T-helper 17 cell (primary cell): ENCODE data around the gene TRIP10. TPM values are rescaled to one million over a fixed set of nuclear protein-coding genes. Genes with fewer than 3 reads are reported as not detected.
A peak's percentile ranks its signal among the peaks of the same experiment; 100 is the strongest.
"Not testable (repeated sequence)": the region's sequence is repeated elsewhere in the genome, so short reads cannot be mapped to it uniquely, and the experiment has no call there.

Experiments used
- ATAC-seq: fragments of 150-1000 bp; cut with Tn5 transposase; 2 replicates; pipeline ENCODE4 v1.10.0; 2021; ENCODE audit warnings: mild to moderate bottlenecking, moderate library complexity
- DNase-seq, 3 donors: peaks; one replicate each; pipeline versions ENCODE4 v3.0.0 to v3.0.0-alpha.2; 2020 to 2021
- H3K9me3 ChIP-seq: one replicate; pipeline ENCODE4 v1.7.0; 2013; ENCODE audit warnings: low read length, mild to moderate bottlenecking; ENCODE audit not compliant: control insufficient read depth, poor library complexity, severe bottlenecking
- H3K27ac Mint-ChIP-seq: one replicate; pipeline ENCODE4 v1.8.0; 2022; ENCODE audit warnings: mild to moderate bottlenecking, moderate library complexity, mixed read lengths
- H3K27me3 Mint-ChIP-seq: one replicate; pipeline ENCODE4 v1.8.0; 2022; ENCODE audit warnings: mixed read lengths
- H3K36me3 Mint-ChIP-seq: one replicate; pipeline ENCODE4 v1.8.0; 2022; ENCODE audit warnings: low read depth, mixed read lengths
- H3K4me1 Mint-ChIP-seq: one replicate; pipeline ENCODE4 v1.8.0; 2022; ENCODE audit warnings: mild to moderate bottlenecking, mixed read lengths
- H3K4me3 Mint-ChIP-seq: one replicate; pipeline ENCODE4 v1.8.0; 2022; ENCODE audit warnings: mild to moderate bottlenecking, moderate library complexity, mixed read lengths
- total RNA-seq, 4 donors: library from RNA in 2 of 4; stranded (reverse) in 2 of 4; gene quantifications; one replicate each; pipeline ENCODE4 v1.2.3 and lab custom pipeline; 2022 to 2026

TRIP10 gene
- total RNA-seq, 2 donors from 2014 or later, result 0.92 to 3.3 TPM

DNA sequence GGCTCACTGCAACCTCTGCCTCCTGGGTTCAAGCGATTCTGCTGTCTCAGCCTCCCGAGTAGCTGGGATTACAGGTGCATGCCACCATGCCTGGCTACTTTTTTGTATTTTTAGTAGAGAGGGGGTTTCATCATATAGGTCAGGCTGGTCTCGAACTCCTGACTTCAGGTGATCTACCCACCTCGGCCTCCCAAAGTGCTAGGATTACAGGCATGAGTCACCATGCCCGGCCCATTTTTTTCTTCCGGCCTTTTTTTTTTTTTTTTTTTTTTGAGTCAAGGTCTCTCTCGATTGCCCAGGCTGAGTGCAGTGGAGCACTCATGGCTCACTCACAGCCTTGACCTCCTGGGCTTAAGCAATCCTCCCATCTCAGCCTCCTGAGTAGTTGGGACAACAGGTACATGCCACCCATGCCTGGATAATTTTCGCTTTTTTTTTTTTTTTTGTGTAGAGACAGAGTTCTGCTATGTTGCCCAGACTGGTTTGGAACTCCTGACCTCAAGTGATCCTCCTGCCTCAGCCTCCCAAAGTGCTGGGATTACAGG lies 22.8 kb downstream of the TRIP10 start:
- H3K9me3 ChIP-seq, H3K4me3 Mint-ChIP-seq, H3K27me3 Mint-ChIP-seq, DNase-seq, ATAC-seq, H3K36me3 Mint-ChIP-seq, H3K27ac Mint-ChIP-seq: not testable (repeated sequence)
- peaks cover 20% of the 10 kb centered on the region for H3K4me1 Mint-ChIP-seq

DNA sequence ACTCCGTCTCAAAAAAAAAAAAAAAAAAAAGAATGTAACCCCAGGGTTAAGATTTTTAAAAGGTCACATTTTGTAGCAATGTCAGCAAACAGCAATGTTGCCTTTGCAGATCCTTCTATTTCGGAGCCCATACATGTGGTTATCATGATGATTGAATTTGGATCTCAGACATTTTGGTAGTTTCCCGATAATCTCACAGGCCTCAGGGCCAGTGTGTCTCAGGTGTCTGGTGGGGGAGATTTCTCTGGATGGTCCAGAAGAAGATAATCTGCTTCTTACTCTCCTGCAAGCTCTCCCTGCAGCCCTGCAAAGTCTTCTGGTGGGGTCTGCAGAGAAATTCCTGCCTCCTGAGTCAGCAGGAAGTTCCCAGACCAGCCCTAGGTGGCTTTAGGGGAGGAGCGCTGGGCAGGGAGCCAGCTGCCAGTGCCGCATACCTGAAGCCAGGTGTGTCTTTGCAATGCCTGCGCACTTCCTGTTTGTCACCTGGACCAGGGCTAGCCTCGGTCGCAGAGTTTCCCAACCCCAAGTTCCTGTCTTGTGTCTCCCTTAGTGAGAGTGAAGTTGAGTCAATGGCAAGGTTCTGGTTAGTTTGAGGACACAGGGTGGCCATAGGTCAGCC lies 26.4 kb downstream of the TRIP10 start:
- H3K36me3 Mint-ChIP-seq, result no peaks in the 10 kb centered on the region
- peak overlapping the region; percentile 97 for H3K27ac Mint-ChIP-seq
- DNase-seq, result peak in 1 of 3 donors; percentile 27
- H3K4me3 Mint-ChIP-seq, result peak overlapping the region; percentile 98
- H3K27me3 Mint-ChIP-seq, result no peaks in the 10 kb centered on the region
- H3K4me1 Mint-ChIP-seq, result peaks cover 34% of the 10 kb centered on the region
- ATAC-seq, result no peak
- no peaks in the 10 kb centered on the region for H3K9me3 ChIP-seq

DNA sequence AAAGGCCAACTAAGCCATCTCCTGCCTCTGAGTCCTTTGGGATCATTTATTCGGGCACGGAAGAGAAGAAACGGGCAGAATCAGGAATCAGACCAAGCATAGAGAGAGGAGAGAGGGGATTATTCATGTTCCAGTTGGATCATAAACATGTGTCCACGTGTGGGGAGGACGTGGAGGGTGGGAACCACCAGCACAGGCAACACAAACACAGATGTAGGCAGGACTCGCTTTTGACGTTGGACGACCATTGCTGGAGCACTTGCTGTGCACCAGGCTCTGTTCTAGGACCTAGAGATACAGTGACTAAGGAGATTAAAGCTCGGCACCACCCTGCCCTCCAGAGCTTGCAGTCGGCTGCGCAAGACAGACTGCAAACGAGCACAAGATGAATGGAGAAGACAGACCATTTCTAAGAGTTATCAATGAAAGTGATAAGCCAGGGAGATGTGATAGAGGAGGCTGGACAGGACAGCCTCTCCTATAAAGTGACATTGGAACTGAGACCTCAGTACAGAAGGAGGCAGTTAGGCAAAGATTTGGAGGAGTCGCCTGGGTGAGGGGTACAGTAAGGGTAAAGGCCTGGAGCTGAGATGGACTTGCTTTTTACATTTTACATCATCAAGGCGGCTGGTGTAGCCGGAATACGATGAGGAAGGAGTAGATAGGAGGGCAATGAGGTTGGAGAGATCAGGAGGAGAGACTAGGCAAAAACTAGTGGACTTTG lies 27.0 kb downstream of the TRIP10 start:
- H3K27ac Mint-ChIP-seq, result peak overlapping the region; percentile 97
- no peaks in the 10 kb centered on the region for H3K9me3 ChIP-seq
- H3K27me3 Mint-ChIP-seq, result no peaks in the 10 kb centered on the region
- H3K4me3 Mint-ChIP-seq, result peak overlapping the region; percentile 98
- ATAC-seq, result no peak
- no peak for DNase-seq
- no peaks in the 10 kb centered on the region for H3K36me3 Mint-ChIP-seq
- peaks cover 35% of the 10 kb centered on the region for H3K4me1 Mint-ChIP-seq

DNA sequence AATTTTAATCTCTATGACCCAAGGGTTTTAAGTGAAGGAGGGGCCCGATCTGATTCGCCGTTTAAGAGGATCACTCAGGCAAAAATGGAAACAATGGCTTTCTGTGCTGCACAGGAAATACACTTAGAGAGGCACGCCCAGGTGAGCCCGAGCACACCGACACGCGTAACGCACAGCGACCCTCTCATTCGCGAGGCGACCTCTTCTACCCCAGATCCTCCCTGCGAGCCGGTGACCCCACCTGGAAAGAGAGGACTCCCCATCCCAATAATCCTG lies 27.5 kb downstream of the TRIP10 start:
- H3K4me1 Mint-ChIP-seq, result peaks cover 39% of the 10 kb centered on the region
- no peaks in the 10 kb centered on the region for H3K27me3 Mint-ChIP-seq
- DNase-seq (no peak), ATAC-seq (peak; percentile 37)
- H3K27ac Mint-ChIP-seq, result peak overlapping the region; percentile 97
- no peaks in the 10 kb centered on the region for H3K9me3 ChIP-seq
- no peaks in the 10 kb centered on the region for H3K36me3 Mint-ChIP-seq
- H3K4me3 Mint-ChIP-seq, result peak overlapping the region; percentile 98

DNA sequence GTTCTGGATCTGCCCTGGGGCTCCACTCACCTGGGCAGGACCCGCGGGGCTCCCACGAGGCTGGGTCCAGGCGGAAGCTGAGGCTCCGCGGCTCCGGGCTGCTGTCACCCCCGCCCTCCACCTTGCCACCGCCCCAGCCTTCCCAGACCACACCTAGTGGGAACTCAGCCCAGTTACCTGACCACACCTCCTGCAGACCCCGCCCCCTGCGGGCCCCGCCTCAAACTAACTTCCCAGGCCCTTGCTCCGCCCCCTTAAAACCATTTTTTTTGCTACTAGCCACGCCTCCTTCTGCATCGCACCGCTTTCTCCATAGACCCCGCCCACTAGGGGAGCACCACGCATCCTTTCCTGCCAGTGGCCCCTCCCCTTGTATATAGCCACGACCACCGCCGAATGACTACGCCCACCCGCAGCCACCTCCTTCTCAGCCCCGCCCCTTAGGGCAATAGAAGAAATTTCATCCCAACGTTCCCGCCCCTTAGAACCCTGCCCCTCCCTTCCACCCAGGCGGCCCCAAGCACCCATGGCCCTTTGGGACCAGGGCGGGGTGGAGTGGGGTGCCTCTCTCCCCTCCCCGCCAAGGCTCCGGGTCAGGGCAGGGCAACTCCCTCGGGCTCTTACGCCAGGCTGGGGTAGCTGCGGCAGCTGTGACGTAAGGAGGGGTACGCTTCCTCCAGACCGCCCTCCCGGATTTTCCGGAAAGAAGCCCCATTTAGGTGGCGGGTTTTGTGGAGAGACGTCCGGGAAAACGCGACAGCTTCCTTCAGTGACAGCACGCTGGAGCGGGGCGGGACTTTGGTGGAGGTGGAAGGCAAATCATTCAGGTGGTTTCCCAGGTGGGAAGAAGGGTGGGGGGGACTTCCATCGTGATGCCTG lies 28.1 kb downstream of the TRIP10 start, which contains the start of gene SH2D3A:
SH2D3A (minus strand) TSS at position 79 of the 879 bp plus-strand sequence. CDS start 3,687 bp downstream, outside the sequence.
- H3K9me3 ChIP-seq, result no peaks in the 10 kb centered on the region
- no peaks in the 10 kb centered on the region for H3K27me3 Mint-ChIP-seq
- H3K27ac Mint-ChIP-seq, result peak within 1 kb of the TSS; percentile 97
- H3K4me1 Mint-ChIP-seq, result peaks cover 44% of the 10 kb centered on the region
- H3K36me3 Mint-ChIP-seq, result no peaks in the 10 kb centered on the region
- DNase-seq (peak; percentile 87 to 93 (median 92)), ATAC-seq (peak; percentile 80)
- H3K4me3 Mint-ChIP-seq, result peak within 1 kb of the TSS; percentile 98

DNA sequence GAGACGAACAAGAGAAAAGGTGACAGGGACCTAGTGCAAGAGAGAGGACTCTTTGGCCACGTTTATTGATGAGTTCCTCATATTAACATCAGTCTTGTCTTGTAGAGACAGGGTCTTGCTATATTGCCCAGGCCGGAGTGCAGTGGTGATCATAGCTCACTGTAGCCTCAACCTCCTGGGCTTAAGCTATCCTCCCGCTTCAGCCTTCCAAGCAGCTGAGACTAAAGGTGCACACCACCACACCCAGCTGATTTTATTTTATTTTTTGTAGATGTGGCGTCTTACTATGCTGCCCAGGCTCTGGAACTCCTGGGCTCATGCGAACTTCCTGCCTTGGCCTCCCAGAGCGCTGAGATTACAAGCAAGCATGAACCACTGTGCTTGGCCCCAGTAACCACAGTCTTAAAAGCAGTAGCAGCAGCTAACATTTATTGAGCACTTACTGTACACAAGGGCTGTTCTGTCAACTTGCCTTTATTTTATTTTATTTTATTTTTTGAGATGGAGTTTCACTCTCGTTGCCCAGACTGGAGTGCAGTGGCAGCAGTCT lies 28.8 kb downstream of the TRIP10 start:
- H3K9me3 ChIP-seq, result no peaks in the 10 kb centered on the region
- no peaks in the 10 kb centered on the region for H3K36me3 Mint-ChIP-seq
- DNase-seq (no peak), ATAC-seq (no peak)
- H3K27me3 Mint-ChIP-seq, result no peaks in the 10 kb centered on the region
- peak overlapping the region; percentile 98 for H3K4me3 Mint-ChIP-seq
- H3K4me1 Mint-ChIP-seq, result peaks cover 44% of the 10 kb centered on the region
- peak overlapping the region; percentile 97 for H3K27ac Mint-ChIP-seq

DNA sequence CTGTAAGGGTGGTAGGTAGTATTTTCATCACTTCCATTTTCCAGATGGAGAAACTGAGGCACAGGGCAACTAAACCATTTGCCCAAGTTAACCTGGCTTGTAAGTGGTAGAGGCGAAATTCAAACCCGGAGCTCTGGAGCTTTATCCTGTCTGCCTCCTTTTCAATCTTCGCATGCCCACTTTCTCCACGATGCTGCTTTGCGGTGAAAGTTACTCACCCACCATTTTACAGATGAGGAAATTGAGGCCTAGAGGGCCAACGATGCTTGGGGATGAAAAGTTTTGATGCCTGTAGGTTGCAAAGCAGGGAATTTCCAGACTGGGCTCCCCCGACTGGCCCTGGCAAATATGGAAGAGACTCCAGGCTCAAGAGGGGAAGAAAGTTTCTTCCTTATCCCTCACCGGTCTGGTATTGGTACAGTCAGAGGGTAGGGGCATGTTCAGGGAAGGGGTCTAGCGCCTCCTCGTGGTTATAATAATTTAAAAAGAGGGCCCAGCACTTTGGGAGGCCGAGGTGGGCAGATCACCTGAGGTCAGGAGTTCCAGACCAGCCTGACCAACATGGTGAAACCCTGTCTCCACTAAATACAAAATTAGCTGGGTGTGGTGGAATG lies 29.6 kb downstream of the TRIP10 start:
- no peaks in the 10 kb centered on the region for H3K9me3 ChIP-seq
- H3K4me1 Mint-ChIP-seq, result peaks cover 47% of the 10 kb centered on the region
- no peak for ATAC-seq
- H3K4me3 Mint-ChIP-seq, result no peak overlapping the region
- DNase-seq, result no peak
- no peaks in the 10 kb centered on the region for H3K27me3 Mint-ChIP-seq
- no peaks in the 10 kb centered on the region for H3K36me3 Mint-ChIP-seq
- H3K27ac Mint-ChIP-seq, result peak overlapping the region; percentile 97

DNA sequence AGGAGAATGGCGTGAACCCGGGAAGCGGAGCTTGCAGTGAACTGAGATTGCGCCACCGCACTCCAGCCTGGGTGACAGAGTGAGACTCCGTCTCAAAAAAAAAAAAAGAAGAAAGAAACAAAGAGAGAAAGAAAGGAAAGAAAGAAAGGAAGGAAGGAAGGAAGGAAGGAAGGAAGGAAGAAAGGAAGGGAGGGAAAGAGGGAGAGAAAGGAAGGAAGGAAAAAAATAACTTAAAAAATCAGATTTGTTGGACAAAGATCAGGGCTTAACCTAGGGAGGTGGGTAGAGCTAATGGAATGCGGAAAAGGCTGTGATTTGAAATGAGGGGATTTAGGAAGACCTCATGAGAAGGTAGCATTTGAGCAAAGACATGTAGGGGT lies 32.2 kb downstream of the TRIP10 start:
- peak overlapping the region; percentile 93 for H3K4me3 Mint-ChIP-seq

DNA sequence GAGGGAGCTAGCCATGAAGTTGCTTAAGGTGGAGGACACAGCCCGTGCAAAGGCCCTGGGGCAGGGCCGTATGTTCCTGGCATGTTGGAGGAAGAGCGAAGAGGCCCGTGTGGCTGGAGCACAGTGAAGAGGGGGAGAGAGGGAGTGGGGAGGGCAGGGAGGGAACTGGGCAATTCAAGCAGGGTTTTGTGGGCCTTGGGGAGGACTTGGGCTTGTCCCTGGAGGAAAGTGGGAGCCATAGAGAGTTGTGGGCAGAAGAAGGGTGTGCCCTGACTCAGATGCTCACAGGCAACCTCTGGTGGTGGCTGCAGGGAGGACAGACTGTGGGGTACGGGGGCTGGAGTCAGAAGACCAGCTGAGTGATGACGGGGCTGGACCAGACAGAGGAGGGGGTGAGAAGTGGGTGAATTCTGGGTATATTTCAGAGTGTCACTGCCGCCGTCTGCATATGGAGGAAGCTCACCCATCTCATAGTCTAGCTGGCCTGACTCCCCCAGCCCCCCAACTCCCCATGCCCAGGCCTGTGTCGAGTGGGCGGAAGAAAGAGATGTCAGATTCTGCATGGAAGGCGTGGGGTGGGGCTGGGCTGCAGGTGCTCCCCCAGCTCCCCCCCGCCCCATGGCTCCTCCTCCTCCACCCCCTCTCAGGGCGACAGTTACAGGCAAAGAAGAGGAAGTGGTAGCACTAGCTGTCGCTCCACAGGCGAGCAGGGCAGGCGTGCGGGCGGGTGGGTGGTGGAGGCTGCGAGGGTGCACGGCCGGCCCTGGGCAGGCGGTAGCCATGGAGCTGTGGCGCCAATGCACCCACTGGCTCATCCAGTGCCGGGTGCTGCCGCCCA lies 32.8 kb downstream of the TRIP10 start, which contains the start of gene VAV1:
VAV1 (plus strand) TSS at position 681 of the 838 bp plus-strand sequence; CDS start at position 781, 100 bp downstream.
- Mint-ChIP-seq H3K27ac (peak within 1 kb of the TSS; percentile 97), H3K4me1 (peaks cover 49% of the 10 kb centered on the region), H3K27me3 (no peaks in the 10 kb centered on the region), H3K4me3 (peak within 1 kb of the TSS; percentile 93), H3K36me3 (peaks cover 10% of the 10 kb centered on the region)
- ATAC-seq, result peak; percentile 49
- DNase-seq, result peak; percentile 66 to 72 (median 66)
- H3K9me3 ChIP-seq, result no peaks in the 10 kb centered on the region

More for the DNA sequence above, 32.2 kb downstream of the TRIP10 start:
- H3K27ac Mint-ChIP-seq, result peak overlapping the region; percentile 97
- not testable (repeated sequence) for H3K9me3 ChIP-seq, H3K36me3 Mint-ChIP-seq, DNase-seq, ATAC-seq, H3K27me3 Mint-ChIP-seq
- peaks cover 50% of the 10 kb centered on the region for H3K4me1 Mint-ChIP-seq

DNA sequence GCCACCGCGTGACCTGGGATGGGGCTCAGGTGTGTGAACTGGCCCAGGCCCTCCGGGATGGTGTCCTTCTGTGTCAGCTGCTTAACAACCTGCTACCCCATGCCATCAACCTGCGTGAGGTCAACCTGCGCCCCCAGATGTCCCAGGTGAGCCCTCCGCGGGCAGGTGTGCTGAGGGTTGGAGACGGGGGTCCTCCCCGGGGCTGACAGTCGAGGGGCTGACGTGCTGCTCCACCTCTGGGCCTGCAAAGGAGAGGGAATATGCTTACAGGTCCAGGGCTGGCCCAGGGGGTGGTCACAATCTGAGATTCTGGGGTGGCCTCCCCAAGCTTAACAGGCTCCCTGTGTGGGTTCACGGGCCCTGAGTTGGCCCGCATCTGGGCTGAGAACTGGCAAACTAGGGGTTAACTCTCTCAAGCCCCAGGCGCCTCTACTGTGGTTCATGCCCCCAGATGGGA lies 33.4 kb downstream of the TRIP10 start:
- H3K9me3 ChIP-seq, result no peaks in the 10 kb centered on the region
- H3K4me1 Mint-ChIP-seq, result peaks cover 48% of the 10 kb centered on the region
- DNase-seq, result no peak
- peak overlapping the region; percentile 93 for H3K4me3 Mint-ChIP-seq
- peaks cover 10% of the 10 kb centered on the region for H3K36me3 Mint-ChIP-seq
- H3K27me3 Mint-ChIP-seq, result no peaks in the 10 kb centered on the region
- no peak for ATAC-seq
- H3K27ac Mint-ChIP-seq, result peak overlapping the region; percentile 97

DNA sequence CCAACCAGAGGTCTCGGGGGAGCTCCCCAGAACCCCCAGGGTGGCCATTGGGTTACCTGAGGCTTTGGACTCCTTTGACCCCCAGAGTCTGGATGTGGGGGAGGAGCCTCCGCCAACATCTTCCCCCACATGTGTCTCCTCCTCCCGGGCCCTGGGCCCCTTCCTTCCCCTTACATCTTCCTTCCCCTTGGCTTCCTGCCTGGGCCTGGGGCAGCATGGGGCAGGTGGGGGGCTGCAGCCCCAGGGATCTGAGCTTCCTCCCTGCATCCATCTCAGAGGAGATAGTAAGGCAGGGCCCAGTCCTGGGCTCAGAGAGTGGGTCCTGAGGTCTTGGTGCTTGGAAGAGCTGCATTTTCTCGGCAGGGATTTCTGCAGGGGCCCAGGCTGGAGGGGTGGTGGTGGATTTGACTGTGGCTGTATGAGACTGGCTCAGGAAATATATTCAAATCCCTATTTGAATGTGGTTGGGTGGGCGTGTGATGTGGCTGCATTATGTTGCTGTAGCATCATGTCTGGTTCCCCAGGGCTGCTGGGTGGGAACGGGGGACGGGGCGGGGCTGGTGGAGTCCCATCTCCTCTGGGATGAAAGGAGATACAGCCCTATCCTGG lies 33.9 kb downstream of the TRIP10 start:
- ATAC-seq (peak; percentile 34), DNase-seq (peak in 2 of 3 donors; percentile 32 to 34)
- peak overlapping the region; percentile 93 for H3K4me3 Mint-ChIP-seq
- H3K36me3 Mint-ChIP-seq, result peaks cover 10% of the 10 kb centered on the region
- peaks cover 48% of the 10 kb centered on the region for H3K4me1 Mint-ChIP-seq
- peak overlapping the region; percentile 97 for H3K27ac Mint-ChIP-seq
- H3K9me3 ChIP-seq, result no peaks in the 10 kb centered on the region
- H3K27me3 Mint-ChIP-seq, result no peaks in the 10 kb centered on the region
